IPS DF 6.9 (cell line): ENCODE measurements around the gene CCDC180.

Experiments used
- DNase-seq: peaks from one replicate; pipeline ENCODE4 v3.0.0-alpha.2; 2013; ENCODE audit warnings: low read depth, low spot score
- H3K27ac ChIP-seq: one replicate; pipeline ENCODE4 v1.5.1; 2013; ENCODE audit warnings: low read length, control low read depth
- H3K27me3 ChIP-seq: 2 replicates; pipeline ENCODE4 v1.6.1; 2013; ENCODE audit warnings: mild to moderate bottlenecking, low read length; ENCODE audit not compliant: control insufficient read depth, insufficient read depth
- H3K36me3 ChIP-seq: 2 replicates; pipeline ENCODE4 v1.6.1; 2013; ENCODE audit warnings: low read length; ENCODE audit not compliant: control insufficient read depth, insufficient read depth
- H3K4me1 ChIP-seq: 2 replicates; pipeline ENCODE4 v1.6.1; 2013; ENCODE audit warnings: low read length; ENCODE audit not compliant: control insufficient read depth, insufficient read depth
- H3K4me3 ChIP-seq: 2 replicates; pipeline ENCODE4 v1.5.1; 2013; ENCODE audit warnings: mild to moderate bottlenecking, low read length
- H3K9me3 ChIP-seq: 2 replicates; pipeline ENCODE4 v1.6.1; 2013; ENCODE audit warnings: low read length, inconsistent platforms; ENCODE audit not compliant: control insufficient read depth, insufficient read depth
- WGBS: extraction: QIAGEN DNeasy Blood & Tissue Kit; methylation state at CpG from one replicate; pipeline ENCODE4 v1.1.7; 2013; ENCODE audit warnings: mixed read lengths, missing lambda C conversion rate; ENCODE audit not compliant: insufficient read length, insufficient coverage; 5-methylcytosine and 5-hydroxymethylcytosine counted together

Gene CCDC180

DNA sequence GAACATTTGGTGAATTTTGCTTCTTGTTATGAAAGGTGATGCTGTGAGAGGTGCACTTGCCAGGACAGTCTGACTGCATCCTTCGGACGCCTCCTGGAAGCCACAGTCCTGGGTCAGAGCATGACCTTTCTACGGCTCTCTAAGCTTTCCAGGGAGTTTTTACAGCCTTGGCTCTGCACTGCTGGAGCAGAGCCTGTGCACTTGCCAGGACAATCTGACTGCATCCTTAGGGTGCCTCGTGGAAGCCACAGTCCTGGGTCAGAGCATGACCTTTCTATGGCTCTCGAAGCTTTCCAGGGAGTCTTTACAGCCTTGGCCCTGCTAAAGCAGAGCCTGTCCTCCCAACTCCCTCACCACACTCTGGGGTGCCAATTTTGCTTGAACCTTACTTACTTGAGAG, 49.6 kb downstream of the CCDC180 start:
- Histone ChIP-seq H3K27me3 (no peaks in the 10 kb centered on the region), H3K4me3 (no peak overlapping the region), H3K9me3 (no peaks in the 10 kb centered on the region), H3K36me3 (no peaks in the 10 kb centered on the region), H3K4me1 (no peaks in the 10 kb centered on the region), H3K27ac (no peak overlapping the region)
- no peak for DNase-seq
- no CpG with 5 or more reads among the region's 5 CpGs for WGBS
